Endothelial cell (in vitro differentiated cells): ENCODE measurements around the gene DENND10. TPM values are rescaled to one million over a fixed set of nuclear protein-coding genes. Genes with fewer than 3 reads are reported as not detected.
A peak's percentile ranks its signal among the peaks of the same experiment; 100 is the strongest.
"Not testable (repeated sequence)": the region's sequence is repeated elsewhere in the genome, so short reads cannot be mapped to it uniquely, and the experiment has no call there.

Experiments used
- DNase-seq: peaks from one replicate; pipeline ENCODE4 v3.0.0; 2021; ENCODE audit warnings: low spot score
- H3K27ac Mint-ChIP-seq: one replicate; pipeline ENCODE4 v1.8.0; 2021; ENCODE audit warnings: mixed read lengths, inconsistent platforms; ENCODE audit not compliant: unreplicated experiment
- H3K27me3 Mint-ChIP-seq: one replicate; pipeline ENCODE4 v1.8.0; 2021; ENCODE audit warnings: mild to moderate bottlenecking, moderate library complexity, mixed read lengths, inconsistent platforms; ENCODE audit not compliant: unreplicated experiment
- H3K36me3 Mint-ChIP-seq: one replicate; pipeline ENCODE4 v1.8.0; 2021; ENCODE audit warnings: mild to moderate bottlenecking, low read depth, mixed read lengths, inconsistent platforms; ENCODE audit not compliant: unreplicated experiment
- H3K4me1 Mint-ChIP-seq: one replicate; pipeline ENCODE4 v1.8.0; 2021; ENCODE audit warnings: mild to moderate bottlenecking, mixed read lengths, inconsistent platforms; ENCODE audit not compliant: unreplicated experiment
- H3K4me3 Mint-ChIP-seq: one replicate; pipeline ENCODE4 v1.8.0; 2021; ENCODE audit warnings: mild to moderate bottlenecking, mixed read lengths, inconsistent platforms; ENCODE audit not compliant: unreplicated experiment
- H3K9me3 Mint-ChIP-seq: one replicate; pipeline ENCODE4 v1.8.0; 2021; ENCODE audit warnings: mixed read lengths, inconsistent platforms; ENCODE audit not compliant: unreplicated experiment
- total RNA-seq: library from RNA; stranded (reverse); fragmentation: NEBNext Ultra II Directional; extraction: Animal tissue kit (Norgen Biotek cat#: 25700); gene quantifications from one replicate; pipeline ENCODE4 v1.2.1, GENCODE V29; 2021; ENCODE audit not compliant: unreplicated experiment
- TF ChIP-seq, protein P1 (sequence below): fragments of 200-600 bp; sonication (generic); IDR thresholded peaks from one replicate; pipeline ENCODE4 v1.5.0; 2021; ENCODE audit warnings: antibody characterized with exemption; ENCODE audit not compliant: unreplicated experiment

Gene DENND10
- total RNA-seq, 1 donor from 2014 or later: 40.6 TPM

GRCh38 chr10:119149157-119149556, 45.2 kb downstream of the DENND10 start:
- Mint-ChIP-seq H3K27ac (no peak overlapping the region), H3K4me3 (no peak overlapping the region), H3K36me3 (peaks cover 11% of the 10 kb centered on the region), H3K4me1 (no peaks in the 10 kb centered on the region), H3K27me3 (no peaks in the 10 kb centered on the region), H3K9me3 (no peaks in the 10 kb centered on the region)
- no peak for DNase-seq
- TF ChIP-seq, protein P1, sequence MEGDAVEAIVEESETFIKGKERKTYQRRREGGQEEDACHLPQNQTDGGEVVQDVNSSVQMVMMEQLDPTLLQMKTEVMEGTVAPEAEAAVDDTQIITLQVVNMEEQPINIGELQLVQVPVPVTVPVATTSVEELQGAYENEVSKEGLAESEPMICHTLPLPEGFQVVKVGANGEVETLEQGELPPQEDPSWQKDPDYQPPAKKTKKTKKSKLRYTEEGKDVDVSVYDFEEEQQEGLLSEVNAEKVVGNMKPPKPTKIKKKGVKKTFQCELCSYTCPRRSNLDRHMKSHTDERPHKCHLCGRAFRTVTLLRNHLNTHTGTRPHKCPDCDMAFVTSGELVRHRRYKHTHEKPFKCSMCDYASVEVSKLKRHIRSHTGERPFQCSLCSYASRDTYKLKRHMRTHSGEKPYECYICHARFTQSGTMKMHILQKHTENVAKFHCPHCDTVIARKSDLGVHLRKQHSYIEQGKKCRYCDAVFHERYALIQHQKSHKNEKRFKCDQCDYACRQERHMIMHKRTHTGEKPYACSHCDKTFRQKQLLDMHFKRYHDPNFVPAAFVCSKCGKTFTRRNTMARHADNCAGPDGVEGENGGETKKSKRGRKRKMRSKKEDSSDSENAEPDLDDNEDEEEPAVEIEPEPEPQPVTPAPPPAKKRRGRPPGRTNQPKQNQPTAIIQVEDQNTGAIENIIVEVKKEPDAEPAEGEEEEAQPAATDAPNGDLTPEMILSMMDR: no peak

DNA sequence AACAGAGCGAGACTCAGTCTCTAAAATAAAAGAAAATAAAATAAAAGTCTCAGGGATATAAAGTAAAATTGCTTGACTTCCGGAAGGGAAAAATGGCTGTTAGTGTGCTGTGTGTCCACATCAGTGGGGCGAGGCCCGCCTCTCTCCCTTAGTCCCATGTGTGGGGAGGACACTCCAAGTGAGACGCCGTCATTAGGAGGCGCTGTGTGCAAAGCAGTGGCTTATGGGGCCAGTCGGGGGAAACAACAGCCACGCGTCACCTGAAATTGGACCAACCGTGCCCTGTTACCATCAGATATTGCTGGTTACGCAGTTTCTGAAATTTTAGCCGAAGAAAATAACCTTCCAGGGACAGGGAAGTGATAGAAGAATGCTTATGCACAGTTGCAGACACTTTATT, 45.8 kb downstream of the DENND10 start:
- TF ChIP-seq, protein P1: no peak
- Mint-ChIP-seq H3K4me1 (no peaks in the 10 kb centered on the region), H3K27ac (no peak overlapping the region), H3K36me3 (peaks cover 11% of the 10 kb centered on the region), H3K4me3 (no peak overlapping the region), H3K27me3 (no peaks in the 10 kb centered on the region), H3K9me3 (no peaks in the 10 kb centered on the region)
- DNase-seq: peak; percentile 30

GRCh38 chr10:119151601-119152000, 47.7 kb downstream of the DENND10 start:
- not testable (repeated sequence) for H3K4me3 Mint-ChIP-seq, H3K27ac Mint-ChIP-seq, DNase-seq, H3K27me3 Mint-ChIP-seq, H3K9me3 Mint-ChIP-seq, H3K4me1 Mint-ChIP-seq
- peaks cover 18% of the 10 kb centered on the region for H3K36me3 Mint-ChIP-seq

DNA sequence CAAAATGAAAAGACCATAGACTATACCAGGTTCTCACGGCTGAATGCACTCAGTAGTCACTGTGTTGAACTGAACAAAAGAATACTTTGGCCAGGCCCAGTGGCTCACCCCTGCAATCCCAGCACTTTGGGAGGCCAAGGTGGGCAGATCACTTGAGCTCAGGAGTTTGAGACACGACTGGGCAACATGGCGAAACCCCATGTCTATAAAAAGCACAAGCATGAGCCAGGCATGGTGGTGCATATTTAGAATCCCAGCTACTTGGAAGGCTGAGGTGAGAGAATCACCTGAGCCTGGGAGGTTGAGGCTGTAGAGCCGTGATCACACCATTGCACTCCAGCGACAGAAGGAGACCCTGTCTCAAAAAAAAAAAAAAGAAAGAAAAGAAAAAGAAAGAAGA, 49.1 kb downstream of the DENND10 start:
- Mint-ChIP-seq H3K4me3 (no peak overlapping the region), H3K27ac (no peak overlapping the region), H3K9me3 (no peaks in the 10 kb centered on the region), H3K36me3 (peaks cover 24% of the 10 kb centered on the region), H3K27me3 (no peaks in the 10 kb centered on the region), H3K4me1 (no peaks in the 10 kb centered on the region)
- TF ChIP-seq, protein P1: no peak
- no peak for DNase-seq

DNA sequence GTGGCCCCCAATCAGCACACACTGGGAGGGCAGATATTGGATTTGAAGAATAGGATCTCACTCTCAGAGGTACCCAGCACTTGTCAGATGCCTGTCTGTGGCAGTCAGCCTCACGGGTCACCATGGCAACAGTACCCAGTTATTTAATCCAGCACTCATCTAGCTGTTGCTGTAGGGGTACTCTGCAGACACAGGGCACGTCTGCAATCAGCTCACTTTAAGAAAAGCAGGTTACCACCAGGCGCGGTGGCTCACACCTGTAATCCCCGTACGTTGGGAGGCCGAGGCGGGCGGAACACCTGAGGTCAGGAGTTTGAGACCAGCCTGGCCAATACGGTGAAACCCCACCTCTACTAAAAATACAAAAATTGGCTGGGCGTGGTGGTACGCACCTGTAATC, 49.7 kb downstream of the DENND10 start:
- no peaks in the 10 kb centered on the region for H3K9me3 Mint-ChIP-seq
- no peak for DNase-seq
- no peak overlapping the region for H3K27ac Mint-ChIP-seq
- TF ChIP-seq, protein P1: no peak
- no peaks in the 10 kb centered on the region for H3K4me1 Mint-ChIP-seq
- no peak overlapping the region for H3K4me3 Mint-ChIP-seq
- no peaks in the 10 kb centered on the region for H3K27me3 Mint-ChIP-seq
- H3K36me3 Mint-ChIP-seq: peaks cover 24% of the 10 kb centered on the region

DNA sequence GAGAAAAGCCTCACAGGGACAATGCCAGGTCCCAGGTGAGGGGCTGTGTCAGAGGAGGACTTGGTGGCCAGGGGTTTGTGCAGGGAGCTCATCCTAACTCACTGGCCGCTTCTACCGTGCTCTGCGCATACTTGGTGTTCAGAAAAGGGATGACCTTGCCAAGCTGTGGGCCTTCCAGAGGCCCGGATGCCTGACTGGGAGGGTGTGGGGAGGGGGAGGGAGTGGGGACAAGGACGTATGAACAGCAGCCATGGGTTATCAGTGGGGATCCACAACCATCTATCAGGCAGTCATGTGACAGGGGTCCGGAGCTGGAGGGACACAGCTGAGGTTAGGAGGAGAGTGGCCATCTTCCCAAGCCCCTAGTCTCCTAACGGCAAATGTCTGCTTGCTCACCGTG, 55.4 kb downstream of the DENND10 start:
- H3K9me3 Mint-ChIP-seq: no peaks in the 10 kb centered on the region
- H3K4me1 Mint-ChIP-seq: peaks cover 5% of the 10 kb centered on the region
- TF ChIP-seq, protein P1: no peak
- peaks cover 14% of the 10 kb centered on the region for H3K36me3 Mint-ChIP-seq
- no peak overlapping the region for H3K27ac Mint-ChIP-seq
- no peak overlapping the region for H3K4me3 Mint-ChIP-seq
- no peak for DNase-seq
- no peaks in the 10 kb centered on the region for H3K27me3 Mint-ChIP-seq
